Left colon (tissue), 2 donors: ENCODE data around the gene TEX14. TPM values are rescaled to one million over a fixed set of nuclear protein-coding genes. Genes with fewer than 3 reads are reported as not detected.

ENCODE experiments used
- ATAC-seq: fragments of 200-7000 bp; cut with Tn5 transposase; one replicate; pipeline ENCODE4 v1.9.1; 2020; ENCODE audit warnings: mild to moderate bottlenecking, moderate library complexity
- DNase-seq, 2 donors: peaks; one replicate each; pipeline ENCODE4 v3.0.0-alpha.2; 2020
- intact Hi-C, 2 donors: fragments of 100-400 bp; cut with DNase I in 1 of 2; cut with micrococcal nuclease in 1 of 2; formaldehyde crosslinking; loops; one replicate each; pipeline versions ENCODE4 v1.11.2 to v1.14.0; 2022; cut with DNase I, micrococcal nuclease
- long read RNA-seq: library from polyadenylated mRNA; unstranded; transcript quantifications from one replicate; pipeline ENCODE4 v2.0.0, GENCODE V29; 2021
- total RNA-seq, 2 donors: library from RNA; stranded (reverse); fragmentation: NEBNext Ultra II Directional; extraction: Animal tissue kit (Norgen Biotek cat#: 25700); gene quantifications; one replicate each; pipeline ENCODE4 v1.2.1, GENCODE V29; 2021
- donor health status: DM: no; HTN: no; CAD: no.
- donor health status: DM: yes; HTN: yes; CAD: no.

The TEX14 gene
- total RNA-seq: under 1 TPM in 1 of 2 donors, not detected in 1; 0.06 TPM
- long read RNA-seq: 0 reads

GRCh38 chr17:58691701-58692238 lies at the start of gene TEX14:
Gene TEX14 (minus strand): TSS chr17:58692045. CDS start chr17:58652001, 40,044 bp downstream.
- DNase-seq: peak in 1 of 2 donors; percentile 12
- ATAC-seq: no peak
- intact Hi-C loops: loop anchor here in 1 of 2 donors (10.0 kb wide), 1 partner anchor 177 kb away; the partner anchor contains the start of gene MTMR4

GRCh38 chr17:58741121-58741625 lies 49.3 kb upstream of the TEX14 start:
- intact Hi-C loops: no loop called here
- no peak for ATAC-seq
- DNase-seq: no peak

GRCh38 chr17:58734811-58735210 lies 43.0 kb upstream of the TEX14 start:
- intact Hi-C loops: no loop called here
- ATAC-seq (no peak), DNase-seq (no peak)

- intact Hi-C loops: no loop called here
- ATAC-seq (no peak), DNase-seq (no peak)
Observed at GRCh38 chr17:58734040-58734439, 42.2 kb upstream of the TEX14 start.

GRCh38 chr17:58730937-58731336 lies 39.1 kb upstream of the TEX14 start:
- intact Hi-C loops: no loop called here
- ATAC-seq (no peak), DNase-seq (no peak)

GRCh38 chr17:58728798-58729197 lies 37.0 kb upstream of the TEX14 start:
- DNase-seq: no peak
- ATAC-seq: no peak
- intact Hi-C loops: no loop called here

- DNase-seq (no peak), ATAC-seq (no peak)
- intact Hi-C loops: no loop called here
Observed at GRCh38 chr17:58722696-58723095, 30.9 kb upstream of the TEX14 start.

GRCh38 chr17:58722274-58722673 lies 30.4 kb upstream of the TEX14 start:
- DNase-seq (no peak), ATAC-seq (no peak)
- intact Hi-C loops: no loop called here

GRCh38 chr17:58710948-58711552 lies 19.2 kb upstream of the TEX14 start:
- peak in 1 of 2 donors; percentile 46 for DNase-seq
- no peak for ATAC-seq
- intact Hi-C loops: loop anchor here (5.0 to 10.0 kb wide), 2 partner anchors 291 to 294 kb away; no protein-coding TSS in a partner anchor

- ATAC-seq: no peak
- DNase-seq: no peak
- intact Hi-C loops: no loop called here
Observed at GRCh38 chr17:58706351-58707140, 14.7 kb upstream of the TEX14 start.

GRCh38 chr17:58703916-58704286 lies 12.1 kb upstream of the TEX14 start:
- DNase-seq: no peak
- no peak for ATAC-seq
- intact Hi-C loops: no loop called here

- DNase-seq (no peak), ATAC-seq (no peak)
- intact Hi-C loops: no loop called here
Observed at GRCh38 chr17:58703137-58703915, 11.5 kb upstream of the TEX14 start.

GRCh38 chr17:58702708-58703107 lies 10.9 kb upstream of the TEX14 start:
- intact Hi-C loops: no loop called here
- no peak for DNase-seq
- ATAC-seq: no peak

GRCh38 chr17:58702045-58702476 lies 10.2 kb upstream of the TEX14 start:
- DNase-seq (no peak), ATAC-seq (no peak)
- intact Hi-C loops: no loop called here

GRCh38 chr17:58699771-58700170 lies 7.9 kb upstream of the TEX14 start:
- intact Hi-C loops: loop anchor here in 1 of 2 donors (10.0 kb wide), 1 partner anchor 185 kb away; the partner anchor contains the start of gene MTMR4
- ATAC-seq (no peak), DNase-seq (no peak)

- intact Hi-C loops: loop anchor here in 1 of 2 donors (10.0 kb wide), 1 partner anchor 180 kb away; the partner anchor contains the start of gene MTMR4
- no peak for DNase-seq
- no peak for ATAC-seq
Observed at GRCh38 chr17:58694826-58695225, 3.0 kb upstream of the TEX14 start.

GRCh38 chr17:58694302-58694701 lies 2.5 kb upstream of the TEX14 start:
- intact Hi-C loops: loop anchor here in 1 of 2 donors (10.0 kb wide), 1 partner anchor 180 kb away; the partner anchor contains the start of gene MTMR4
- ATAC-seq: no peak
- no peak for DNase-seq

- intact Hi-C loops: loop anchor here in 1 of 2 donors (10.0 kb wide), 1 partner anchor 179 kb away; the partner anchor contains the start of gene MTMR4
- ATAC-seq: no peak
- no peak for DNase-seq
Observed at GRCh38 chr17:58693751-58694150, 1.9 kb upstream of the TEX14 start.

GRCh38 chr17:58693208-58693607 lies 1.4 kb upstream of the TEX14 start:
- intact Hi-C loops: loop anchor here in 1 of 2 donors (10.0 kb wide), 1 partner anchor 178 kb away; the partner anchor contains the start of gene MTMR4
- no peak for DNase-seq
- no peak for ATAC-seq
